MM.1S (cell line): ENCODE results near the gene CCIN.
"Not testable (repeated sequence)": the region's sequence is repeated elsewhere in the genome, so short reads cannot be mapped to it uniquely, and the experiment has no call there.

Experiments
- EZH2 ChIP-seq: fragments of 300-600 bp; sonication (generic); optimal IDR thresholded peaks from 2 replicates; pipeline ENCODE3; 2017; ENCODE audit warnings: low read depth, mild to moderate bottlenecking, antibody characterized with exemption, low read length, mixed read lengths
- TF ChIP-seq, protein P1 (sequence below): fragments of 300-600 bp; sonication (generic); IDR thresholded peaks from 2 replicates; pipeline ENCODE4 v1.5.1; 2016; ENCODE audit warnings: antibody characterized with exemption, low read length, mixed read lengths

DNA sequence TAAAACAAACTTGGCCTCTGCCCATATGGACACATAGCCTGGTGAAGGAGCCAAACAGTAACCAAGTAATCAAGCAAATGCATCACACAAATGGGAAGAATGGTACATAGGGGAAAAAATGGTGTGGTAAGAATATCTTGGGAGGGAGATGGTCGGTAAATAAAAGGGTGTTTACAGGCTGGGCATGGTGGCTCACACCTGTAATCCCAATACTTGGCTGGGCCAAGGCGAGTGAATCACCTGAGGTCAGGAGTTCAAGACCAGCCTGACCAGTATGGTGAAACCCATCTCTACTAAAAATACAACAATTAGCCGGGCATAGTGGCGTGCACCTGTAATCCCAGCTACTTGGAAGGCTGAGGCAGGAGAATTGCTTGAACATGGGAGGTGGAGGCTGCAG is 9.7 kb upstream of the CCIN start:
- TF ChIP-seq, protein P1, sequence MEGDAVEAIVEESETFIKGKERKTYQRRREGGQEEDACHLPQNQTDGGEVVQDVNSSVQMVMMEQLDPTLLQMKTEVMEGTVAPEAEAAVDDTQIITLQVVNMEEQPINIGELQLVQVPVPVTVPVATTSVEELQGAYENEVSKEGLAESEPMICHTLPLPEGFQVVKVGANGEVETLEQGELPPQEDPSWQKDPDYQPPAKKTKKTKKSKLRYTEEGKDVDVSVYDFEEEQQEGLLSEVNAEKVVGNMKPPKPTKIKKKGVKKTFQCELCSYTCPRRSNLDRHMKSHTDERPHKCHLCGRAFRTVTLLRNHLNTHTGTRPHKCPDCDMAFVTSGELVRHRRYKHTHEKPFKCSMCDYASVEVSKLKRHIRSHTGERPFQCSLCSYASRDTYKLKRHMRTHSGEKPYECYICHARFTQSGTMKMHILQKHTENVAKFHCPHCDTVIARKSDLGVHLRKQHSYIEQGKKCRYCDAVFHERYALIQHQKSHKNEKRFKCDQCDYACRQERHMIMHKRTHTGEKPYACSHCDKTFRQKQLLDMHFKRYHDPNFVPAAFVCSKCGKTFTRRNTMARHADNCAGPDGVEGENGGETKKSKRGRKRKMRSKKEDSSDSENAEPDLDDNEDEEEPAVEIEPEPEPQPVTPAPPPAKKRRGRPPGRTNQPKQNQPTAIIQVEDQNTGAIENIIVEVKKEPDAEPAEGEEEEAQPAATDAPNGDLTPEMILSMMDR = not testable (repeated sequence)
- not testable (repeated sequence) for TF ChIP-seq EZH2
